Keratinocyte (primary cell): Measurements from ENCODE around the gene PFN2. TPM values are rescaled to one million over a fixed set of nuclear protein-coding genes. Genes with fewer than 3 reads are reported as not detected.

ENCODE experiments used
- DNase-seq: peaks from one replicate; pipeline ENCODE4 v3.0.0-alpha.2; 2011; ENCODE audit warnings: low read depth, missing footprints, low spot score
- FAIRE-seq: peaks from 2 replicates; lab custom pipeline; 2011; peaks lifted over from hg19 to GRCh38; lab: Jason Lieb, UNC
- H2AFZ ChIP-seq: 2 replicates; pipeline ENCODE4 v1.6.0; 2012; ENCODE audit warnings: low read length, control low read depth, inconsistent platforms; ENCODE audit not compliant: control insufficient read depth
- H3K27ac ChIP-seq: 2 replicates; pipeline ENCODE4 v1.5.1; 2011; ENCODE audit warnings: low read length; ENCODE audit not compliant: control insufficient read depth, insufficient read depth
- H3K27me3 ChIP-seq: 3 replicates; pipeline ENCODE4 v1.6.0; 2011; ENCODE audit warnings: low read length; ENCODE audit not compliant: control insufficient read depth, insufficient read depth; ENCODE audit errors: extremely low read depth
- H3K36me3 ChIP-seq, 2 experiments: 2 replicates in 1 of 2; 3 replicates in 1 of 2; pipeline ENCODE4 v1.5.1; 2011; ENCODE audit warnings: low read length in 2 of 2, mild to moderate bottlenecking in 1 of 2; ENCODE audit not compliant: control insufficient read depth in 2 of 2, insufficient read depth in 2 of 2; ENCODE audit errors: extremely low read depth in 1 of 2
- H3K4me1 ChIP-seq: 3 replicates; pipeline ENCODE4 v1.5.1; 2011; ENCODE audit warnings: low read length; ENCODE audit not compliant: control insufficient read depth, insufficient read depth; ENCODE audit errors: extremely low read depth
- H3K4me2 ChIP-seq: 3 replicates; pipeline ENCODE4 v1.6.0; 2011; ENCODE audit warnings: low read depth, low read length; ENCODE audit not compliant: control insufficient read depth, insufficient read depth; ENCODE audit errors: extremely low read depth
- H3K4me3 ChIP-seq, 3 experiments: fragments of 200-600 bp in 1 of 3; sonication (generic) in 1 of 3; 2 replicates in 2 of 3; 3 replicates in 1 of 3; pipeline ENCODE4 v1.5.1; 2011 to 2016; ENCODE audit warnings: low read length in 3 of 3, mild to moderate bottlenecking in 3 of 3, control low read depth in 2 of 3, inconsistent platforms in 1 of 3, low read depth in 1 of 3, mixed read lengths in 1 of 3, mixed run types in 1 of 3, moderate library complexity in 1 of 3; ENCODE audit not compliant: control insufficient read depth in 2 of 3, insufficient read depth in 2 of 3; ENCODE audit errors: extremely low read depth in 1 of 3
- H3K79me2 ChIP-seq: 2 replicates; pipeline ENCODE4 v1.6.0; 2012; ENCODE audit warnings: low read length; ENCODE audit not compliant: control insufficient read depth, insufficient read depth
- H3K9ac ChIP-seq: 3 replicates; pipeline ENCODE4 v1.6.0; 2011; ENCODE audit warnings: low read length; ENCODE audit not compliant: control insufficient read depth, insufficient read depth; ENCODE audit errors: extremely low read depth
- H3K9me1 ChIP-seq: 3 replicates; pipeline ENCODE4 v1.6.0; 2011; ENCODE audit warnings: low read length; ENCODE audit not compliant: control insufficient read depth, insufficient read depth; ENCODE audit errors: extremely low read depth
- H3K9me3 ChIP-seq: 2 replicates; pipeline ENCODE4 v1.5.1; 2012; ENCODE audit warnings: low read depth, low read length; ENCODE audit not compliant: control insufficient read depth
- H4K20me1 ChIP-seq: 3 replicates; pipeline ENCODE4 v1.6.0; 2011; ENCODE audit warnings: low read length; ENCODE audit not compliant: control insufficient read depth, insufficient read depth; ENCODE audit errors: extremely low read depth
- EZH2 ChIP-seq: IDR thresholded peaks from one replicate; pipeline ENCODE4 v1.6.1; 2012; ENCODE audit warnings: inconsistent platforms, mild to moderate bottlenecking, low read length, moderate library complexity
- dilution Hi-C: fragments of 300-500 bp; cut with MboI; formaldehyde crosslinking; loops from one replicate; pipeline ENCODE4 v1.7.0; 2020; ENCODE audit warnings: low sequenced_read_pairs; ENCODE audit not compliant: extremely low pct_ligation_motif_present
- polyA plus RNA-seq, 5 experiments: library from polyadenylated mRNA; depleted of rRNA in 3 of 5; stranded (reverse) in 3 of 5; stranded (forward) in 1 of 5; unstranded in 1 of 5; fragments of >200 nt; gene quantifications; 1 replicate in 1 of 5; 2 replicates in 3 of 5; 3 replicates in 1 of 5; pipeline versions ENCODE4 v1.2.1 to v1.2.3, GENCODE V29; 2011 to 2012; ENCODE audit warnings: missing spikeins in 2 of 5, low read depth in 1 of 5, low replicate concordance in 1 of 5
- TF ChIP-seq, protein P1 (sequence below), 3 experiments: IDR thresholded peaks in 1 of 3; conservative IDR thresholded peaks in 1 of 3; optimal IDR thresholded peaks in 1 of 3; 2 replicates in 2 of 3; 3 replicates in 1 of 3; pipeline versions ENCODE3 to v1.5.1; 2011; ENCODE audit warnings: low read length in 3 of 3, mild to moderate bottlenecking in 3 of 3, moderate library complexity in 2 of 3, control low read depth in 1 of 3, inconsistent platforms in 1 of 3; ENCODE audit not compliant: insufficient read depth in 2 of 3; ENCODE audit errors: extremely low read depth in 1 of 3

PFN2 gene
- polyA plus RNA-seq, 1 donor (not counting 4 experiments of a cell fraction or from before 2014, with no cell fraction given) = 334 TPM

- dilution Hi-C loops = no loop called here
- no peak for FAIRE-seq
- no peak overlapping the region for H3K4me2 ChIP-seq
- H3K9me3 ChIP-seq = no peaks in the 10 kb centered on the region
- no peak for DNase-seq
- TF ChIP-seq, protein P1, sequence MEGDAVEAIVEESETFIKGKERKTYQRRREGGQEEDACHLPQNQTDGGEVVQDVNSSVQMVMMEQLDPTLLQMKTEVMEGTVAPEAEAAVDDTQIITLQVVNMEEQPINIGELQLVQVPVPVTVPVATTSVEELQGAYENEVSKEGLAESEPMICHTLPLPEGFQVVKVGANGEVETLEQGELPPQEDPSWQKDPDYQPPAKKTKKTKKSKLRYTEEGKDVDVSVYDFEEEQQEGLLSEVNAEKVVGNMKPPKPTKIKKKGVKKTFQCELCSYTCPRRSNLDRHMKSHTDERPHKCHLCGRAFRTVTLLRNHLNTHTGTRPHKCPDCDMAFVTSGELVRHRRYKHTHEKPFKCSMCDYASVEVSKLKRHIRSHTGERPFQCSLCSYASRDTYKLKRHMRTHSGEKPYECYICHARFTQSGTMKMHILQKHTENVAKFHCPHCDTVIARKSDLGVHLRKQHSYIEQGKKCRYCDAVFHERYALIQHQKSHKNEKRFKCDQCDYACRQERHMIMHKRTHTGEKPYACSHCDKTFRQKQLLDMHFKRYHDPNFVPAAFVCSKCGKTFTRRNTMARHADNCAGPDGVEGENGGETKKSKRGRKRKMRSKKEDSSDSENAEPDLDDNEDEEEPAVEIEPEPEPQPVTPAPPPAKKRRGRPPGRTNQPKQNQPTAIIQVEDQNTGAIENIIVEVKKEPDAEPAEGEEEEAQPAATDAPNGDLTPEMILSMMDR (optimal IDR thresholded peaks at IDR 0.05 in 1 of 3, IDR thresholded peaks at IDR 0.05 in 1 of 3, conservative IDR thresholded peaks at IDR 0.05 in 1 of 3; ENCODE audit: extremely low read depth in 1 of 3, insufficient read depth in 2 of 3, low read length in 3 of 3) = no peak
- TF ChIP-seq EZH2 = no peak
- H3K4me3 ChIP-seq = no peak overlapping the region
- no peaks in the 10 kb centered on the region for H3K36me3 ChIP-seq
- no peaks in the 10 kb centered on the region for H4K20me1 ChIP-seq
- H3K79me2 ChIP-seq = no peaks in the 10 kb centered on the region
- H2AFZ ChIP-seq = no peak overlapping the region
- peaks cover 2% of the 10 kb centered on the region for H3K9me1 ChIP-seq
- no peak overlapping the region for H3K9ac ChIP-seq
- peak overlapping the region; percentile 65 for H3K27ac ChIP-seq
- no peaks in the 10 kb centered on the region for H3K27me3 ChIP-seq
- H3K4me1 ChIP-seq = peaks cover 17% of the 10 kb centered on the region
These were observed 36.1 kb upstream of the PFN2 start for GRCh38 chr3:150006794-150007193.

DNA sequence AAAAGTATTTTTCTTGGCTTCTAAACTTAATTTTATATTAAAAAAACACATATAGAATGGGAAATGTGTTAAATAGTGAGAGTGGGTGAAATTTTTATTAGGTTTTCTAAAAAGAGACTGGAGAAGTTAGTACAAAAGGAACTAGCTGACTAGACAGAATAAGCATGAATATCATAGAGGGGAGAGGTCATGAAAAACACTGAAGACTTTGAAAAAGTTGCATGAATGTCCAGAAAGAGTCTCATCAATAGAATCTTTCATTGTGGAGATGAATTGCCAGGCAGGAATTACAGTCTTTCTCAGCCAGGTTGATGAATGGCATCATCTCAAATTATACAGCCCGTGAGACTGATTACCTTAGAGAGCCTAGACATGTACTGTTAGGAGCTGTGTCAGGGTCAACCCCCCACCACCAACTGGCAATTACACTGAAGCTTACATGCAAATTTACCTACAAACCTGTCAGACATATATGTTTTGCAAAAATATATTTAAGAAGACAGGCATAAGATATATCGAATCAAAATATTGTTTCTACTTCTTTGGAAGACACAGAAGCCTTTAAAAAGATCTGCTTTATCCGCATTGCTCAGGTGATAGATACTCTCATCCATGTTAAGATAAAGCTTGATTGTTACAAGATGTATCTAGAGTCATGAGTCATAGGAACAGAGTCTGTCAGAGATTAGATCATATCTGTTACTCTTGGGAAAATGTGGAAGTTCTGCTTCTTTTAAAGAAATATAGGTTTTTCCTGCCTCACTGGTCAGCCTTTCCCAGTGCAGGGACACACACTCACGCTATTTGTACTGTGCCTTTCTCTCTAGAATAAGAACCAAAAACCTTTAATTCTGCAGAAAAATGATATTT lies 34.8 kb upstream of the PFN2 start:
- H3K79me2 ChIP-seq = no peaks in the 10 kb centered on the region
- H3K9me1 ChIP-seq = peaks cover 2% of the 10 kb centered on the region
- H3K9ac ChIP-seq = no peak overlapping the region
- no peaks in the 10 kb centered on the region for H4K20me1 ChIP-seq
- H3K9me3 ChIP-seq = no peaks in the 10 kb centered on the region
- no peaks in the 10 kb centered on the region for H3K36me3 ChIP-seq
- no peak overlapping the region for H3K4me3 ChIP-seq
- H2AFZ ChIP-seq = peak overlapping the region; percentile 44
- no peak for DNase-seq
- H3K4me1 ChIP-seq = peaks cover 17% of the 10 kb centered on the region
- FAIRE-seq = peak; percentile 87
- no peaks in the 10 kb centered on the region for H3K27me3 ChIP-seq
- dilution Hi-C loops = no loop called here
- peak overlapping the region; percentile 39 for H3K4me2 ChIP-seq
- TF ChIP-seq, protein P1 (optimal IDR thresholded peaks at IDR 0.05 in 1 of 3, IDR thresholded peaks at IDR 0.05 in 1 of 3, conservative IDR thresholded peaks at IDR 0.05 in 1 of 3; ENCODE audit: extremely low read depth in 1 of 3, insufficient read depth in 2 of 3, low read length in 3 of 3) = no peak
- peak overlapping the region; percentile 65 for H3K27ac ChIP-seq
